CD4-positive, alpha-beta T cell treated with Interleukin-21 for 1 hour (primary cell): ENCODE results near the gene BOD1.
A peak's percentile ranks its signal among the peaks of the same experiment; 100 is the strongest.

ENCODE experiments used
- DNase-seq: peaks from one replicate; pipeline ENCODE4 v3.0.0-alpha.2; 2020

Gene BOD1

GRCh38 chr5:173573126-173573960 lies 43.1 kb downstream of the BOD1 start:
- peak; percentile 52 for DNase-seq

GRCh38 chr5:173572431-173573125 lies 43.9 kb downstream of the BOD1 start:
- DNase-seq: no peak

GRCh38 chr5:173570321-173571090 lies 45.9 kb downstream of the BOD1 start:
- no peak for DNase-seq

GRCh38 chr5:173568703-173569102 lies 47.7 kb downstream of the BOD1 start:
- DNase-seq: no peak

DNA sequence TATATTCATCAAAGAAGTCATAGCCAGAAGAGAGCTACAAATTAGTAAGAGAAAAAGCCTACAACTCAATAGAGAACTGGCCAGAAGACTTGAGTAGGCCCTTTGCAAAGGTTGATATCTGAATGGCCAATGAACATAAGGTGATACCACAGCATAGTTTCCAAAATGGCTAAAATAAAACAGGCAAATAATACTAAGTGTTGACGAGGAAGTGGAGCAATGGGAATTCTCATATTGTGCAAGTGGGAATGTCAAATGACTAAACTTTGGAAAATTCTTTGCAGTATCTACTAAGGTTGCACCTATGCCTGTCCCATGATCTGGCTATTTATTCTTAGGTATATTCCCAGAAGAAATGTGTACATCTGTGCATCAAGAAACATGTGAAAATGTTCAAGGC lies 48.3 kb downstream of the BOD1 start:
- DNase-seq: no peak

GRCh38 chr5:173567548-173567947 lies 48.9 kb downstream of the BOD1 start:
- no peak for DNase-seq

GRCh38 chr5:173565491-173566072 lies 50.9 kb downstream of the BOD1 start:
- DNase-seq: no peak

GRCh38 chr5:173564106-173564505 lies 52.3 kb downstream of the BOD1 start:
- DNase-seq: no peak

GRCh38 chr5:173563246-173563645 lies 53.2 kb downstream of the BOD1 start:
- DNase-seq: no peak

DNA sequence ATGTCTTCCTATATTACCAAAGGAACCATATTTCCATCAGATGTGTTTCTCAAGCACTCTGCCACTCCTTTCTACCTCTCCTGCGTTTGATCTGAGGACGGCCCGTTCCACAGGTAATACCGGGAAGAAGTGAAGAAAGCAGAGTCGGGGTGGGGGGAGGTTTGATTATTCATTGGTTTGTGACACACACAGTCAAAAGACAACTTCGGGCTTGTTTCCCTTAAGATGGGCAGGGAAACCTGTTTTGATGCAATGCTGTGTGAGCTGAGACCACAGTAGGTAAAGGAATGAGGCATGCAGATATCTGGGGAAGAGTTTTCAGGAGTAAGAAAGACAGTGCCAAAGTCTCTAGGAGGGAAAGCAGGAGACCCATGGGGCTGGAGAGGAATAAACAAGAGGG lies 54.0 kb downstream of the BOD1 start:
- DNase-seq: no peak
